Sigmoid colon (tissue), 4 donors: ENCODE measurements around the gene RHEBL1.

Experiments
- CTCF ChIP-seq, 4 experiments: fragments of 450-650 bp in 3 of 4; fragments of 200-600 bp in 1 of 4; IDR thresholded peaks; one replicate each; pipeline ENCODE4 v1.5.1; 2016 to 2019; ENCODE audit warnings: antibody characterized with exemption in 4 of 4, mild to moderate bottlenecking in 3 of 4, moderate library complexity in 2 of 4
- EP300 ChIP-seq, 4 donors: sonication (generic); formaldehyde crosslinking; IDR thresholded peaks; one replicate each; pipeline ENCODE4 v1.6.1; 2017; ENCODE audit warnings: antibody characterized with exemption in 4 of 4
- POLR2A ChIP-seq, 2 donors: fragments of 450-650 bp; IDR thresholded peaks; one replicate each; pipeline ENCODE4 v1.6.1; 2016; ENCODE audit warnings: antibody characterized with exemption in 2 of 2, mild to moderate bottlenecking in 2 of 2, moderate library complexity in 2 of 2

DNA sequence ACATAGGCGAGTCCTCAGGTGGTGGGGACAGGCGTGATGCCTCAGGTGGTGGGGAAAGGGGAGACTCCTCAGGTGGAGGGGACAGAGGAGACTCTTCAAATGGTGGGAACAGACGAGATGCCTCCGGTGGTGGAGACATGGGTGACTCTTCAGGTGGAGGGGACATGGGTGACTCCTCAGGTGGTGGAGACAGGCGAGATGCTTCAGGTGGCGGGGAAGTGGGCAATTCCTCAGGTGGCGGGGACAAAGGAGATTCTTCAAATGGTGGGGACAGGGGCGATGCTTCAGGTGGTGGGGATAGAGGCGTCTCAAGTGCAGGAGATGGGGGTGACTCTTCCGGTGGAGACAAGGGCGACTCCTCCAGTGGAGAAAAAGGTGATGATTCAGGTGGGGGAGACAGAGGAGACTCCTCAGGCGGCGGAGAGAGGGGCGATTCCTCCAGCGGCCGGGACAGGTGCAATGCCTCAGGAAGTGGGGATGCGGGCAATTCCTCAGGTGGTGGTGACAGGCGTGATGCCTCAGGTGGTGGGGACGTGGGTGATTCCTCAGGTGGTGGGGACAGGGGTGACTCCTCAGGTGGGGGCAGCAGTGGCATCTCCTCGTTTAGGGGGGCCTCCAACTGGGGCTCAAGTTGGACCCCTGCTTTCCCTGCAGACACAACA, 17.9 kb downstream of the RHEBL1 start:
- TF ChIP-seq EP300 (IDR thresholded peaks at IDR 0.05) (no peak), CTCF (IDR thresholded peaks at IDR 0.05) (no peak), POLR2A (IDR thresholded peaks at IDR 0.05) (no peak)
